ENCODE results near the gene SLCO2B1. TPM values are rescaled to one million over a fixed set of nuclear protein-coding genes. Genes with fewer than 3 reads are reported as not detected.
A peak's percentile ranks its signal among the peaks of the same experiment; 100 is the strongest.

SLCO2B1 gene
- total RNA-seq, 6 experiments from 2014 or later: not detected

DNA sequence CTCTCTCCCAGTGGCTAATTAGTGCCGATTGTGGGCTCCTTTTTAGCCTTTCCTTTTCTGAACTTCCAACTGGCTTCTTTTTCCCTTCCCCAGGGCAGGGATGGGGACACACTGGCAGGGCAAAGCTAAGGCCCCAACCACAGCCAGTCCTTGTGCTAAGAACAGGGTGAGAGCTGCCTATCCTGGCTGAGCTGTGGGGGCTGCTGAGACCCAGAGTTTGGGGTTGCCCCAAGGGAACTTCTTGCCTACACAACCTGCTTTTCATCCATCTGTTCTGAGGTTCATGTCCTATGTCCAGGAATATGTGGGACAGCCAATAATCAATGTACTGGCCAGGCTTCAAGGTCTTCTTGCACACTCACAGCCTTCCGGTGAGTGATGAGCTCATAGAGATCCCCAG, 79.7 kb downstream of the SLCO2B1 start:
- Mint-ChIP-seq H3K27me3 (ENCODE audit: insufficient read depth) (peaks cover 25% of the 10 kb centered on the region), H3K36me3 (ENCODE audit: low read depth) (no peaks in the 10 kb centered on the region), H3K9me3 (no peaks in the 10 kb centered on the region), H3K4me1 (ENCODE audit: low read depth) (no peaks in the 10 kb centered on the region), H3K4me3 (no peak overlapping the region), H3K27ac (no peak overlapping the region)
- TF ChIP-seq, protein P1, sequence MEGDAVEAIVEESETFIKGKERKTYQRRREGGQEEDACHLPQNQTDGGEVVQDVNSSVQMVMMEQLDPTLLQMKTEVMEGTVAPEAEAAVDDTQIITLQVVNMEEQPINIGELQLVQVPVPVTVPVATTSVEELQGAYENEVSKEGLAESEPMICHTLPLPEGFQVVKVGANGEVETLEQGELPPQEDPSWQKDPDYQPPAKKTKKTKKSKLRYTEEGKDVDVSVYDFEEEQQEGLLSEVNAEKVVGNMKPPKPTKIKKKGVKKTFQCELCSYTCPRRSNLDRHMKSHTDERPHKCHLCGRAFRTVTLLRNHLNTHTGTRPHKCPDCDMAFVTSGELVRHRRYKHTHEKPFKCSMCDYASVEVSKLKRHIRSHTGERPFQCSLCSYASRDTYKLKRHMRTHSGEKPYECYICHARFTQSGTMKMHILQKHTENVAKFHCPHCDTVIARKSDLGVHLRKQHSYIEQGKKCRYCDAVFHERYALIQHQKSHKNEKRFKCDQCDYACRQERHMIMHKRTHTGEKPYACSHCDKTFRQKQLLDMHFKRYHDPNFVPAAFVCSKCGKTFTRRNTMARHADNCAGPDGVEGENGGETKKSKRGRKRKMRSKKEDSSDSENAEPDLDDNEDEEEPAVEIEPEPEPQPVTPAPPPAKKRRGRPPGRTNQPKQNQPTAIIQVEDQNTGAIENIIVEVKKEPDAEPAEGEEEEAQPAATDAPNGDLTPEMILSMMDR (IDR thresholded peaks at IDR 0.05): no peak
- DNase-seq: no peak

DNA sequence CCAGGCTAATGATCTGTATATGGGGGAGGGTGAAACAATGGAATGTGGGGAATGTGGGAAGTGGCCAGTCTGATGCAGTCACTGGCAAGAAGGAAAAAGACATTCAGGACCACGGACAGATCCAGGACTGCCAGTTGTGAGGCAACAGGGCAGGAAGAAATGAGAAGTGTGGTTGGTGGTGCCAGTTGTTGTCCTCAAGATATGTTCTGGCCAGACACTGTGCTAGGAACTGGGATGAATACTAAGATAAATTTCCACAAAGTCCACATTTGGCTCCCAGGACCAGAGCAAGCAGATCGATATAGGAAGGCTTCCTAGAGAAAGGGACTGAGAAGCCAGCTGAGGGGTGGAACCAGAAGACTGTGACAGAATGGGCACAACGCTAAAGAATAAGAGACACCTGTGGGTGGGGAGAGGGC, 82.9 kb downstream of the SLCO2B1 start:
- Mint-ChIP-seq H3K27ac (no peak overlapping the region), H3K4me3 (no peak overlapping the region), H3K9me3 (no peaks in the 10 kb centered on the region), H3K4me1 (ENCODE audit: low read depth) (no peaks in the 10 kb centered on the region), H3K36me3 (ENCODE audit: low read depth) (no peaks in the 10 kb centered on the region), H3K27me3 (ENCODE audit: insufficient read depth) (peaks cover 23% of the 10 kb centered on the region)
- peak; percentile 56 for DNase-seq
- TF ChIP-seq, protein P1 (IDR thresholded peaks at IDR 0.05): no peak

DNA sequence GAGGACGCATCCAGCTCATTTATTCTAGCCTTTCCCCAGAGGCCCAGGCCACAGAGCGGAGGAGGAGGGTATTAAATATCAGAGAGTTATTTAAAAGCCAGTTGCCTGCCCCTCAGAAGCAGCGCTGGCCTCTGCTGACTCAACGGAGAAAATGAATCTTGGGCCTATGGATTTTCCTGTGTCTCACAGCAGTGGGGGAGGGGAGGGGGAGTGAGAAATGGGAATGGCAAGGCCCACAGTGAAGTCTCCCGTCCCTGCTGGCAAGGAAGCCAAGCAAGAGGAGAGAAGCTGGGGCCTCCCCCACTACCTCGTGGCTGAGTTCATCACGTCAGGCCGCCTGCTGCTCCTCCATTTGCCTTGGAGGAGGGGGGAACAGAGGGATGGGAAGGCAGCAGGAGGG, 85.2 kb downstream of the SLCO2B1 start:
- H3K4me1 Mint-ChIP-seq (ENCODE audit: low read depth): no peaks in the 10 kb centered on the region
- H3K4me3 Mint-ChIP-seq: no peak overlapping the region
- DNase-seq: no peak
- no peaks in the 10 kb centered on the region for H3K9me3 Mint-ChIP-seq
- peaks cover 29% of the 10 kb centered on the region for H3K27me3 Mint-ChIP-seq (ENCODE audit: insufficient read depth)
- TF ChIP-seq, protein P1 (IDR thresholded peaks at IDR 0.05): no peak
- H3K27ac Mint-ChIP-seq: no peak overlapping the region
- H3K36me3 Mint-ChIP-seq (ENCODE audit: low read depth): no peaks in the 10 kb centered on the region

DNA sequence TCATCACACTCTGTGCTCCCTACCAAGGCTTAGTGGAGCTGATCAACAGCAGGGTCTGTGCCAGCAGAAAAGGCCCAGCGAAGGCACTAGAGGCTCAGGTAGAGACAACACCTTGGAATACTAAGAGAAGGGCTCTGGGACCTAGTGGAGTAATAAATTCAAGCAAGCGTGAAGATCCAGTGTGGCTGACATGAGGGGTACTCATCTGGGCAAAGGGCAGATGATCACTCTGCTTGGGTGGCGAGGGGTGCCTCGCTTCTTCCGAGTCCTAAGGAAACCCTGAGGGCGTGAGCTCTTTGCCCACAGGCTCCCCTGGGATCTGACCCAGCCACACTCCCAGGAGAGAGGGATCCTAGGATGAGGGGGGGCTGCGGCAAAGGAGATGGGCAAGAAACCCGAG, 86.1 kb downstream of the SLCO2B1 start:
- Mint-ChIP-seq H3K27me3 (ENCODE audit: insufficient read depth) (peaks cover 25% of the 10 kb centered on the region), H3K9me3 (no peaks in the 10 kb centered on the region), H3K27ac (no peak overlapping the region), H3K4me3 (no peak overlapping the region), H3K4me1 (ENCODE audit: low read depth) (no peaks in the 10 kb centered on the region), H3K36me3 (ENCODE audit: low read depth) (no peaks in the 10 kb centered on the region)
- no peak for DNase-seq
- TF ChIP-seq, protein P1 (IDR thresholded peaks at IDR 0.05): no peak

DNA sequence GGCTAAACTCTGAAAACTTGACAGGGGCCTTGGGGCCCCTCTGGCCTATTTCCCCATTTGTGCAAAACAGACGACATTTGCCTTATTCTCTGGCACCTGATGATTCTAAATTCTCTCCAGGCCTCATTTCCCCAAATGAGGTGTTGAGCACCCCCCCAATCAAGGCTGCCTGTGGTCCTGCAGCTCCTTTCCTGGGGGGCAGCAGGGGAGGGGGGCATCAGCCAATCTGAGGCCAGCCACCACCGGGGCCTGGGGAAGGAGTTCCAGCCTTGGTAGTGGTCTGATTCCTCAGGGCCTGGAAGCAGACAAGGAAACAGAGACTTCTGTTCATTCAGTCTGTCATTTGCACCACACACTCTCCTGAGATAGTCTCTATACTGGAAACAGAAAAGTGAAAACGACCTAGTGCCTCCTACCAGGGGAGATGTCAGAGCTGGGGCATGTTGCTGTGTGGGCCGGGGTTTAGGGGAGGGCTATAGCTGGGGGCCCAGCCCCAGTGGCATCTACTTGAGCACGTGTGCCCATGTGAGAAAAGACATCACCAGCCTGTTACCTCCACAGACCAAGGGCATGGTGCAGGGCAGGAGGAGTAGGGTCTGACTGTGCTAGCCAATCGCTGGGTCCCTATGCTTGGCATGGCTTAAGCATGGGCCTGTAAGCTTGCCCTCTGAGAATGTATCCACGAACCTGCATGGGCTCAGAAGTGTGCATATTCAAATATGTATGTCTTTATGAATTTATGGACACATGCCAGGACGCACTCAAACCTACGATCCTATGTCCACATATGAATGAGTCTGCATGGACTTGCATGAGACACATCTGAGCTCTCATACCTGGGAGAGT, 87.9 kb downstream of the SLCO2B1 start:
- Mint-ChIP-seq H3K36me3 (ENCODE audit: low read depth) (no peaks in the 10 kb centered on the region), H3K4me3 (no peak overlapping the region), H3K9me3 (no peaks in the 10 kb centered on the region)

More for the DNA sequence above, 87.9 kb downstream of the SLCO2B1 start:
- Mint-ChIP-seq H3K27ac (no peak overlapping the region), H3K4me1 (ENCODE audit: low read depth) (no peaks in the 10 kb centered on the region), H3K27me3 (ENCODE audit: insufficient read depth) (peaks cover 38% of the 10 kb centered on the region)
- DNase-seq: no peak
- TF ChIP-seq, protein P1 (IDR thresholded peaks at IDR 0.05): no peak
